Small intestine (tissue), 7 donors: Measurements from ENCODE around the gene ZMAT2. TPM values are rescaled to one million over a fixed set of nuclear protein-coding genes. Genes with fewer than 3 reads are reported as not detected.

Experiments used
- DNase-seq, 2 donors: peaks; one replicate each; pipeline versions ENCODE4 v3.0.0 to v3.0.0-alpha.2; 2013
- FAIRE-seq: peaks from 2 replicates; lab custom pipeline; 2012; peaks lifted over from hg19 to GRCh38; lab: Jason Lieb, UNC
- H3K27ac ChIP-seq, 3 donors: one replicate each; pipeline ENCODE4 v1.5.1; 2013; ENCODE audit warnings: low read length in 2 of 3, mild to moderate bottlenecking in 2 of 3, control low read depth in 1 of 3, inconsistent platforms in 1 of 3, low read depth in 1 of 3, moderate library complexity in 1 of 3
- H3K27me3 ChIP-seq, 3 donors: one replicate each; pipeline ENCODE4 v1.6.1; 2013; ENCODE audit warnings: low read length in 3 of 3, inconsistent platforms in 1 of 3; ENCODE audit not compliant: control insufficient read depth in 3 of 3, insufficient read depth in 3 of 3
- H3K36me3 ChIP-seq, 3 donors: one replicate each; pipeline ENCODE4 v1.6.1; 2013; ENCODE audit warnings: low read length in 3 of 3, inconsistent platforms in 1 of 3, low read depth in 1 of 3, mild to moderate bottlenecking in 1 of 3, moderate library complexity in 1 of 3; ENCODE audit not compliant: control insufficient read depth in 3 of 3, insufficient read depth in 2 of 3
- H3K4me1 ChIP-seq, 3 donors: one replicate each; pipeline ENCODE4 v1.6.1; 2013; ENCODE audit warnings: low read length in 2 of 3, inconsistent platforms in 1 of 3, low read depth in 1 of 3, mild to moderate bottlenecking in 1 of 3, moderate library complexity in 1 of 3; ENCODE audit not compliant: control insufficient read depth in 3 of 3, insufficient read depth in 2 of 3
- H3K4me3 ChIP-seq, 3 donors: one replicate each; pipeline ENCODE4 v1.5.1; 2013; ENCODE audit warnings: low read length in 3 of 3, control low read depth in 1 of 3, inconsistent platforms in 1 of 3, low read depth in 1 of 3, mild to moderate bottlenecking in 1 of 3, moderate library complexity in 1 of 3
- H3K9me3 ChIP-seq, 2 donors: one replicate each; pipeline ENCODE4 v1.6.1; 2013; ENCODE audit warnings: low read depth in 1 of 2, low read length in 1 of 2; ENCODE audit not compliant: control insufficient read depth in 2 of 2, insufficient read depth in 1 of 2
- WGBS, 3 donors: extraction: QIAGEN DNeasy Blood & Tissue Kit; methylation state at CpG; one replicate each; pipeline ENCODE4 v1.1.7; 2013; 5-methylcytosine and 5-hydroxymethylcytosine counted together
- polyA plus RNA-seq, 4 donors: library from polyadenylated mRNA; stranded (reverse) in 3 of 4; unstranded in 1 of 4; fragments of 200-250 nt in 3 of 4; fragments of 120-200 nt in 1 of 4; gene quantifications; one replicate each; pipeline versions ENCODE4 v1.2.1 to v1.2.3, GENCODE V29; 2013
- donor health status: healthy with polysubstance abuse.
- donor health status: control.
- donor health status: control.
- donor health status: Bipolar disorder and iron deficiency.
- donor health status: healthy.

Gene ZMAT2
- polyA plus RNA-seq, 4 donors, result 50.3 to 79.2 (median 61.8) TPM

- DNase-seq (peak in 1 of 2 donors; percentile 9), FAIRE-seq (no peak)
- WGBS, 3 donors, result 57 to 74% (median 69%) methylated on average over 7 of the region's 7 CpGs
- H3K27me3 ChIP-seq, result peaks cover 0 to 3% (median 0%) of the 10 kb centered on the region in 3 donors
- H3K27ac ChIP-seq, result no peak overlapping the region
- no peaks in the 10 kb centered on the region for H3K36me3 ChIP-seq
- no peaks in the 10 kb centered on the region for H3K4me1 ChIP-seq
- H3K9me3 ChIP-seq, result peaks cover 0 to 6% of the 10 kb centered on the region in 2 donors
- no peak overlapping the region for H3K4me3 ChIP-seq
These were observed 34.1 kb downstream of the ZMAT2 start for GRCh38 chr5:140734354-140734753.

GRCh38 chr5:140737486-140737885 is 37.2 kb downstream of the ZMAT2 start:
- no peaks in the 10 kb centered on the region for H3K27me3 ChIP-seq

GRCh38 chr5:140741967-140742366 is 41.7 kb downstream of the ZMAT2 start:
- H3K36me3 ChIP-seq, result no peaks in the 10 kb centered on the region
- H3K27me3 ChIP-seq, result no peaks in the 10 kb centered on the region
- 71 to 90% (median 72%) methylated on average over 1 of the region's 1 CpG for WGBS, 3 donors

More at GRCh38 chr5:140737486-140737885, 37.2 kb downstream of the ZMAT2 start:
- Histone ChIP-seq H3K36me3 (no peaks in the 10 kb centered on the region), H3K4me1 (no peaks in the 10 kb centered on the region), H3K9me3 (peaks cover 0 to 6% of the 10 kb centered on the region in 2 donors), H3K4me3 (no peak overlapping the region), H3K27ac (no peak overlapping the region)
- DNase-seq (no peak), FAIRE-seq (no peak)
- 61 to 79% (median 73%) methylated on average over 1 of the region's 1 CpG for WGBS, 3 donors

GRCh38 chr5:140753561-140753960 is 53.3 kb downstream of the ZMAT2 start:
- DNase-seq (no peak), FAIRE-seq (no peak)
- 83 to 86% (median 85%) methylated on average over 5 of the region's 5 CpGs for WGBS, 3 donors
- Histone ChIP-seq H3K36me3 (no peaks in the 10 kb centered on the region), H3K9me3 (peaks cover 4 to 22% of the 10 kb centered on the region in 2 donors), H3K4me1 (no peaks in the 10 kb centered on the region), H3K27me3 (peaks cover 0 to 2% (median 0%) of the 10 kb centered on the region in 3 donors), H3K27ac (no peak overlapping the region), H3K4me3 (no peak overlapping the region)

More at GRCh38 chr5:140741967-140742366, 41.7 kb downstream of the ZMAT2 start:
- no peak for DNase-seq
- peaks cover 0 to 6% of the 10 kb centered on the region in 2 donors for H3K9me3 ChIP-seq
- H3K27ac ChIP-seq, result no peak overlapping the region
- no peaks in the 10 kb centered on the region for H3K4me1 ChIP-seq
- H3K4me3 ChIP-seq, result no peak overlapping the region
- FAIRE-seq, result no peak

Other genes with a start within 250 kb of the ZMAT2 start
- gene EIF4EBP3, start 152.8 kb upstream of the ZMAT2 start, polyA plus RNA-seq, result 10 to 100 TPM; 20.2 to 100.0 (median 60.7) TPM
- 10 to 100 TPM; 19.0 to 49.9 (median 32.3) TPM for gene SRA1, start 143.0 kb upstream of the ZMAT2 start, polyA plus RNA-seq
- gene APBB3, start 135.8 kb upstream of the ZMAT2 start, polyA plus RNA-seq, result 10 to 100 TPM in 3 of 4 donors, 1 to 10 TPM in 1; 9.5 to 22.9 (median 17.4) TPM
- gene SLC35A4, start 135.6 kb upstream of the ZMAT2 start, polyA plus RNA-seq, result 10 to 100 TPM; 35.7 to 74.6 (median 57.9) TPM
- gene CD14, start 67.3 kb upstream of the ZMAT2 start, polyA plus RNA-seq, result 10 to 100 TPM in 1 of 4 donors, 1 to 10 TPM in 3; 3.1 to 30.3 (median 8.5) TPM
- 10 to 100 TPM in 2 of 4 donors, 1 to 10 TPM in 2; 5.4 to 21.3 (median 9.9) TPM for gene TMCO6, start 61.0 kb upstream of the ZMAT2 start, polyA plus RNA-seq
- gene NDUFA2, start 52.8 kb upstream of the ZMAT2 start, polyA plus RNA-seq, result 100 to 1,000 TPM in 3 of 4 donors, 10 to 100 TPM in 1; 86.0 to 414 (median 240) TPM
- gene IK, start 52.6 kb upstream of the ZMAT2 start, polyA plus RNA-seq, result 10 to 100 TPM; 60.0 to 96.6 (median 66.8) TPM
- 10 to 100 TPM; 20.3 to 28.9 (median 22.4) TPM for gene WDR55, start 35.5 kb upstream of the ZMAT2 start, polyA plus RNA-seq
- 1 to 10 TPM in 3 of 4 donors, under 1 TPM in 1; 0.16 to 3.1 (median 1.9) TPM for gene DND1, start 26.9 kb upstream of the ZMAT2 start, polyA plus RNA-seq
- 10 to 100 TPM; 35.3 to 47.0 (median 40.7) TPM for gene HARS1, start 9.1 kb upstream of the ZMAT2 start, polyA plus RNA-seq
- gene HARS2, start 9.0 kb upstream of the ZMAT2 start, polyA plus RNA-seq, result 10 to 100 TPM; 21.8 to 38.0 (median 23.2) TPM
- gene PCDHA1, start 85.7 kb downstream of the ZMAT2 start, polyA plus RNA-seq, result under 1 TPM in 2 of 4 donors, not detected in 2; 0.06 to 0.43 TPM
- gene PCDHA2, start 94.4 kb downstream of the ZMAT2 start, polyA plus RNA-seq, result under 1 TPM in 2 of 4 donors, not detected in 2; 0.06 to 0.07 TPM
- under 1 TPM in 2 of 4 donors, not detected in 2; 0.10 to 0.28 TPM for gene PCDHA3, start 100.6 kb downstream of the ZMAT2 start, polyA plus RNA-seq
- under 1 TPM in 2 of 4 donors, not detected in 2; 0.19 to 0.57 TPM for gene PCDHA4, start 106.6 kb downstream of the ZMAT2 start, polyA plus RNA-seq
- under 1 TPM in 2 of 4 donors, not detected in 2; 0.07 to 0.19 TPM for gene PCDHA5, start 121.2 kb downstream of the ZMAT2 start, polyA plus RNA-seq
- under 1 TPM in 2 of 4 donors, not detected in 2; 0.12 to 0.27 TPM for gene PCDHA6, start 127.5 kb downstream of the ZMAT2 start, polyA plus RNA-seq
- under 1 TPM in 2 of 4 donors, not detected in 2; 0.06 to 0.07 TPM for gene PCDHA7, start 133.8 kb downstream of the ZMAT2 start, polyA plus RNA-seq
- under 1 TPM in 2 of 4 donors, not detected in 2; 0.04 to 0.06 TPM for gene PCDHA8, start 140.7 kb downstream of the ZMAT2 start, polyA plus RNA-seq
- gene PCDHA9, start 147.9 kb downstream of the ZMAT2 start, polyA plus RNA-seq, result under 1 TPM in 2 of 4 donors, not detected in 2; 0.01 to 0.06 TPM
- under 1 TPM in 2 of 4 donors, not detected in 2; 0.04 to 0.13 TPM for gene PCDHA10, start 155.4 kb downstream of the ZMAT2 start, polyA plus RNA-seq
- under 1 TPM in 2 of 4 donors, not detected in 2; 0.09 to 0.21 TPM for gene PCDHA11, start 168.5 kb downstream of the ZMAT2 start, polyA plus RNA-seq
- under 1 TPM in 2 of 4 donors, not detected in 2; 0.01 to 0.03 TPM for gene PCDHA12, start 174.9 kb downstream of the ZMAT2 start, polyA plus RNA-seq
- under 1 TPM in 2 of 4 donors, not detected in 2; 0.03 to 0.06 TPM for gene PCDHA13, start 181.7 kb downstream of the ZMAT2 start, polyA plus RNA-seq
- under 1 TPM in 2 of 4 donors, not detected in 2; 0.10 to 0.27 TPM for gene PCDHAC1, start 225.9 kb downstream of the ZMAT2 start, polyA plus RNA-seq